Fibroblast of skin of abdomen (primary cell): ENCODE data around the gene TDRD9.

Source experiments
- DNase-seq: peaks from one replicate; pipeline ENCODE4 v3.0.0-alpha.2; 2013

The TDRD9 gene

DNA sequence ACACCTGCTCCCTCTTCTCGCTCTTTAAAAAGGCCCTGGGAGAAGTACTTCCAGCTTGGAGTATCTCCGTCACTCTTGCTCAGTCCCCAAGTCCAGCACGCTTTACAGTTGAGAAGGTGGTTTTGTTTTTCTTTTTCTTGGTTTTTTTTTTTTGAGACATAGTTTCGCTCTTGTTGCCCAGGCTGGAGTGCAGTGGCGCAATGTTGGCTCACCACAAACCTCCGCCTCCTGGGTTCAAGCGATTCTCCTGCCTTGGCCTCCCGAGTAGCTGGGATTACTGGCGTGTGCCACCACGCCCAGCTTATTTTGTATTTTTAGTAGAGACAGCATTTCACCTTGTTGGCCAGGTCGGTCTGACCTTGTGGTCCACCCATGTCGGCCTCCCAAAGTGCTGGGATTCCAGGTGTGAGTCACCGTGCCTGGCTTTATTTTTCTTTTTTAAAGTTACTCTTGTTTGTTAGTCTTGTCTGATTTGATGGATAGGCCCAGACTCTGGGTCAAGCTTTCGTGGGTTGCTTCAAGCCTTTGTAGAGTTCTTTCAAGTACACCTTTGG, 1.9 kb downstream of the TDRD9 start:
- DNase-seq, result no peak

DNA sequence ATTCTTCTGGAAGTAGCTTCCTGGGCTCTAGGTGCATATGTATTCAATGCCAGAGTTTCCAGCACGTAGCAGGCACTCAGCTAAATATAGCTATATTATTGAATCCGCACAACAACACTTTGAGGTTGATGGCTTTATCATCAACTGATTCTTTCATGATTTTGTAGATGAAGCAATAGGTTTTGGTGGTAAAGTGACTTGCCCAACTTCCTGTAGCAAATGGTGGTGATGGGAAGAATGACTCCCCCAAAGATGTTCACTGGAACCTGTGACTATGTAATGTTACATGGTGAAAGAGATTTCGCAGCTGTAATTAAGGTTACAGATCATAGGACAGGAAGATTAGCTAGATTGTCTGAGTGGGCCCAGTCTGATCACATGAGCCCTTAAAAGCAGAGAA, 3.2 kb downstream of the TDRD9 start:
- no peak for DNase-seq

GRCh38 chr14:103932791-103933490, 4.7 kb downstream of the TDRD9 start:
- no peak for DNase-seq

GRCh38 chr14:103935102-103935501, 6.8 kb downstream of the TDRD9 start:
- no peak for DNase-seq

GRCh38 chr14:103941462-103941861, 13.2 kb downstream of the TDRD9 start:
- no peak for DNase-seq

- DNase-seq, result no peak
Observed at GRCh38 chr14:103941973-103942736, 13.9 kb downstream of the TDRD9 start, which contains the start of gene RD3L. Gene RD3L (minus strand): TSS chr14:103942529. CDS start chr14:103941695, 834 bp downstream.

DNA sequence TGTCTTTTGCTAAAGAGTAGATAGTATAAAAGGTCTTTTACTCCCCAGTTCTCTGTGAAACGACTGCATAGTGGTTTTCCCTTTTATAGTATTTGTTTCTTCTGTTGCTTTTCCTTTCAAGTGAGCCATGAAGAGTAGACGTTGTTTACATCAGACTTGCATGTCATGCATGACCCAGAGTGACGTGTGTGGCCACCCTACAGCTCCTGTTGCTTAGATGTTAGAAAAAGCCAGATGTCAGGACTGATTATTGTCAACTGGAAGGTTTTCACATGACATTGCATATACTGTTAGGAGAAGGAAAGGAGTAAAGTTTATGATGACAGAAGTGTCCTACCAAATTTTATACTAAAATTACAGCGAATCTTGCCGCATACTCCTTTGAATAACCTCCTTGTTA, 15.4 kb downstream of the TDRD9 start:
- DNase-seq, result no peak

DNA sequence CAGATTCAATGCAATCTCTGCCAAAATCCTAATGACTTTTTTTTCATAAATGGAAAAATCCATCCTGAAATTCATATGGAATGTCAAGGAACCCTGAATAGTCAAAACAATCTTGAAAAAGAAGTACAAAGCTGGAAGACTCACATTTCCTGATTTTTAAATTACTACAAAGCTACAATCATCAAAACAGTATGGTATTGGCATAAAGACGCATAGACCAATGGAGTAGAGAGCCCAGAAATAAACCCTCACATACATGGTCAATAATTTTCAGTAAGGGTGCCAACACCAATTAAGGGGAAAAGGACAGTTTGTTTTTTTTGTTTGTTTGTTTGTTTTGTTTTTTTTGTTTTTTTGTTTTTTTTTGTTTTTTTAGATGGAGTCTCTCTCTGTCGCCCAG, 18.7 kb downstream of the TDRD9 start:
- no peak for DNase-seq

DNA sequence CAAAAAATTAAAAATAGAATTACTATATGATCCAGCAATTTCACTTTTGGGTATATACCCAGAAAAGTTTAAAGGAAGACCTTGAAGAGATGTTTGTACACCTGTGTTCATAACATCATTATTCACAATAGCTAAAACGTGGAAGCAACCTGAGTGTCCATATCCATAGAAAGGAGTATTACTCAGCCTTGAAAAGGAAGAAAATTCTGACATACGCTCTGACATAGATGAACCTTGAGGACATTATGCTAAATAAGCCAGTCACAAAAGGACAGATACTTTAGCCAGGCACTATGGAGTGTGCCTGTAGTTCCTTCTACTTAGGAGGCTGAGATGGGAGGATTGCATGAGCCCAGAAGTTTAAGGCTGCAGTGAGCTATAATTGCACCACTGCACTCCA, 20.2 kb downstream of the TDRD9 start:
- no peak for DNase-seq

DNA sequence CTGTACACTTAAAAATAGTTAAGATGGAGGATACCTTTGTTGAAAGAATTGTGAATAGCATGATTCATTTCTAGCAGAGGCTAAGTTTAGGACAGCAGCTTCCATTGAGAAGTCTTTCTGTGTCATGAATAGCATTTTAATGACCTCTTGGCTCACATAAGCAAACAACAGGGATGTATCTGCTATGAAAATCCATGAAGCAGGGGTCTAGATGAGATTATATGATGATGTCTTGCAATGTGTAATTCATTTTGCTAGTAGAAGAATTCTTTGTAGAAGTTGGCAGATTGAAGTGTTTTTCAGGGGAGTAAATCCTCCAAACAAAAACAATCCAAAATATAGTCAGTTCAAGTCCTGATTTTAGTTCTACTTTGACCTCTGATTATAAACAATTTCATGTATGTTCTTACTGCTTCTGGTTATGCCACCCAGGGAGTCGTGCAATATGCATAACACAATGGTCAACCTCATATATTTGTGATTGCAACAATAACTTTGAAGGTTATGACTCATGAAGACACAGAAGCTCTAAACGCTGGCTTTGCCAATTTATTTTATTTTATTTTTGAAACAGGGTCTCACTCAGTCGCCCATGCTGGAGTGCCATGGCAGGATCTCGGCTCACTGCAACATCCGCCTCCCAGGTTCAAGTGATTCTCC, 21.0 kb downstream of the TDRD9 start:
- no peak for DNase-seq

DNA sequence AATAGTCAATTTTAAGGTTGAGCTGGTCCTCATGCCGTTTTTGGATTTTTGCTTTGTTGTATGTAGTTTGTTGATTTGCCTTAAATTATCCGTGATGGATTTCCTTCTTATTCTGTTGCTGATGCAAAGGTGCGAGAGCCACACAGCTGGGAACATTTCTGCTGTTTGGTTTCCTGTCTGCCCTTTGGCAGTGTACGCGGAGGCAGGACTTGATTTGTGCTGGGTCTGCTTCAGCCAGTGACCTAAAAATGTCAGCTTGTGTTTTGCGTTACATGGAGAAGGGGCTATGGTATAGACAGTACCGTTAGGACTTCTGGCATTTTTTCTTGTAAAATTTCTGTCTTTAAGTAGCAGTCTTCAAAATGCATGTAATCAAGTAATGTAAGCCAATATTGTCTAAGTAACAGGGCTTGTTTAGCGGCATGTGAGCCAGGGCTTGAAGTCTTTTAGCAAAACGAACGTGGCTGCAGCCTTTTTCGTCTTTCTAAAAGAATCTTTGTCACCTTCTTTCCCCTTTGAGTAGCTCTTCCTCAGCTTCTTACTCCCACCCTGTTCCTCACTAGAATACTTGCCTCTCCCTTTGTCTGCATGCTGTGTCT, 32.3 kb downstream of the TDRD9 start:
- DNase-seq, result no peak

GRCh38 chr14:103961928-103962578, 33.8 kb downstream of the TDRD9 start:
- no peak for DNase-seq

GRCh38 chr14:103966631-103967030, 38.4 kb downstream of the TDRD9 start:
- no peak for DNase-seq

DNA sequence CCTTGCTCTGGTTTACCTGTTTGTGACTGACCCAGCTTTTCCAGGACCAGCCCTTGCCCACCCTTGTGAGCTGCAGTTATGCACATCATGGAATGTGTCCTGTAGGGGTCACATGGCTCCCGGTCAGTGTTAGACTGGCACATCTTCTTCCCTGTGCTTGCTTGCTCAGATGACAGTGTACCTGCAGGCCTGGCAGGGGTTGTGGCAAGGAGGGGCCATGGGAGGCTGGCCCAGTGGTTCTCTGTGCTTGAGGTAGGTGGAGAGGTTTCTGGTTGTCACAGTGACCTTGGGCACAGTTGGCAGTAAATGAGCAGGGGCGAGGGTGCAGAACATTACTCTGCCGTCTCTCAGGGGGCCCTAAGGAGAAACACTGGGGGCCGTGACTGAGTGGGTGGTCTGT, 41.7 kb downstream of the TDRD9 start:
- DNase-seq, result no peak

GRCh38 chr14:103973354-103973753, 45.1 kb downstream of the TDRD9 start:
- DNase-seq, result no peak

- DNase-seq, result no peak
Observed at GRCh38 chr14:103974575-103974974, 46.3 kb downstream of the TDRD9 start.

GRCh38 chr14:103980623-103981238, 52.5 kb downstream of the TDRD9 start:
- peak; percentile 6 for DNase-seq

GRCh38 chr14:103984196-103984595, 55.9 kb downstream of the TDRD9 start:
- DNase-seq, result no peak

DNA sequence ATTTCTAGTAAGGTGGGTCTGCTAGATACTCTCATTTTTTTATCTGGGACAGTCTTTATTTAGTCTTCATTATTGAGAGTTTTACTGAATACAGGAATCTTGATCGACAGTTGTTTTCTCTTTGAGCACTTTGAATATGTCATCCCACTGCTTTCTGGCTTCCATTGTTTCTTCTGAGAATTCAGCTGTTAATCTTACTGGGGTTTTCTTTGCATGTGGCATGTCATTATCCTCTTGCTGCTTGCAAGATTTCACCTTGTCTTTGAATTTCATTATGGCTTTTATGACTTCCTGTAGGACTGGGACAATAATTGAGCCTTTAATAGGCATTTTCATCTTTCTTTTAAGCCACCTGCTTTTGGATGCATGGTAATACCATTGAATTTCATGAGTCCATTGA, 60.8 kb downstream of the TDRD9 start:
- DNase-seq, result no peak

DNA sequence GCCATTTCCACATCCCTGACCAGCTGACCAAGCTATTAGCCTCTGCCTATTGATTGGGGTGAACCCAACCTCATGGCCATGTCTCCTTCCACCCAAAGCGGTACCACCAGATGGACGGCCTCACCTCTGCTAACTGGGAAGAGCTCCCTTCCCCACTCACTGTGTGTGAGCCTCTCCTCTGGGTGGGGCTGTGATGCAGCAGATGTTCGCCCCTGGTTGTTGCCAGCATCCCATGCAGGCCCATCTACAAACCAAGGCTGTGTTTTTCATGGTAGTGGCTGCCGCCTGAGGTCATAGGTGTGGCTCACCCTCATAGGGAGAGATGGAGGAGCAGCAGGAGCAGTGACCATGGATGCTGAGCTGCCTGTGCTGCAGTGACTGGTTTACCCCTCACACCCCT, 61.7 kb downstream of the TDRD9 start:
- DNase-seq, result no peak

GRCh38 chr14:103994535-103995184, 66.4 kb downstream of the TDRD9 start:
- no peak for DNase-seq
